ENCODE measurements around the gene WWC2.

DNA sequence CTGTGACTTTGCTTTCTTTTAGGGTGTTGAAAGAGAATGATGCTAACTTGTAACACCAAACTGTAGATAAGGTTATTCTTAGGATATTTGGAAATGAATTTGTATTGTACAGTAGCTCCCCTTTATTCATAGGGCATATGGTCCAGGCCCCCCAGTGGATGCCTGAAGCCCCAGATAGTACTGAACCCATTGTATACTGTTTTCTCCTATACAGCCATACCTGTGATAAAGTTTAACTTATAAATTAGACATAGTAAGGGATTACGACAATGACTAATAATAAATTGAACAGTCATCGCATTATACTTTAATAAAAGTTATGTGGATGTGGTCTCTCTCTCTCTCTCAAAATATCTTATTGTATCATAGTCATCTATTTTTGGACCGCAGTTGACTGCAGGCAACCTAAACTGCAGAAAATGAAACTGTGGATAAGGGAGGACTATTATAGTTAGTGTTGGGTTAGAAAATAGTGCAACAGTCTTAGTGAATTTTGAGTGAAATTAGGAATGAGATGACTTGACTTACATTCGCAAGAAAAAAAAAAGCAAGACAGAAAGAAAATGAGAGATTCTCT is 115.9 kb downstream of the WWC2 start:
- TF ChIP-seq, protein P1, sequence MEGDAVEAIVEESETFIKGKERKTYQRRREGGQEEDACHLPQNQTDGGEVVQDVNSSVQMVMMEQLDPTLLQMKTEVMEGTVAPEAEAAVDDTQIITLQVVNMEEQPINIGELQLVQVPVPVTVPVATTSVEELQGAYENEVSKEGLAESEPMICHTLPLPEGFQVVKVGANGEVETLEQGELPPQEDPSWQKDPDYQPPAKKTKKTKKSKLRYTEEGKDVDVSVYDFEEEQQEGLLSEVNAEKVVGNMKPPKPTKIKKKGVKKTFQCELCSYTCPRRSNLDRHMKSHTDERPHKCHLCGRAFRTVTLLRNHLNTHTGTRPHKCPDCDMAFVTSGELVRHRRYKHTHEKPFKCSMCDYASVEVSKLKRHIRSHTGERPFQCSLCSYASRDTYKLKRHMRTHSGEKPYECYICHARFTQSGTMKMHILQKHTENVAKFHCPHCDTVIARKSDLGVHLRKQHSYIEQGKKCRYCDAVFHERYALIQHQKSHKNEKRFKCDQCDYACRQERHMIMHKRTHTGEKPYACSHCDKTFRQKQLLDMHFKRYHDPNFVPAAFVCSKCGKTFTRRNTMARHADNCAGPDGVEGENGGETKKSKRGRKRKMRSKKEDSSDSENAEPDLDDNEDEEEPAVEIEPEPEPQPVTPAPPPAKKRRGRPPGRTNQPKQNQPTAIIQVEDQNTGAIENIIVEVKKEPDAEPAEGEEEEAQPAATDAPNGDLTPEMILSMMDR (conservative IDR thresholded peaks at IDR 0.05): no peak
- TF ChIP-seq ZFX (IDR thresholded peaks at IDR 0.05): no peak

All from C4-2B (cell line).